Measurements from ENCODE around the gene MYDGF. TPM values are rescaled to one million over a fixed set of nuclear protein-coding genes. Genes with fewer than 3 reads are reported as not detected.

Gene MYDGF
- total RNA-seq, 1 donor from 2014 or later = 51.2 TPM

GRCh38 chr19:4660181-4660791 lies 9.9 kb downstream of the MYDGF start:
- no peak overlapping the region for H3K4me3 Mint-ChIP-seq
- H3K36me3 Mint-ChIP-seq = peaks cover 24% of the 10 kb centered on the region
- no peaks in the 10 kb centered on the region for H3K27me3 Mint-ChIP-seq (ENCODE audit: low read depth)
- DNase-seq (ENCODE audit: low spot score in 2 of 2, unreplicated experiment in 2 of 2) = no peak
- TF ChIP-seq CTCF (IDR thresholded peaks at IDR 0.05; ENCODE audit: unreplicated experiment) = no peak
- H3K4me1 Mint-ChIP-seq = no peaks in the 10 kb centered on the region
- no peaks in the 10 kb centered on the region for H3K9me3 Mint-ChIP-seq
- H3K27ac Mint-ChIP-seq = no peak overlapping the region

- Mint-ChIP-seq H3K9me3 (no peaks in the 10 kb centered on the region), H3K4me3 (no peak overlapping the region), H3K27ac (no peak overlapping the region)
Observed at GRCh38 chr19:4657835-4658234, 12.3 kb downstream of the MYDGF start.

GRCh38 chr19:4657262-4657661 lies 12.9 kb downstream of the MYDGF start:
- no peaks in the 10 kb centered on the region for H3K27me3 Mint-ChIP-seq (ENCODE audit: low read depth)
- no peaks in the 10 kb centered on the region for H3K4me1 Mint-ChIP-seq
- TF ChIP-seq CTCF (IDR thresholded peaks at IDR 0.05; ENCODE audit: unreplicated experiment) = no peak

More at GRCh38 chr19:4657835-4658234, 12.3 kb downstream of the MYDGF start:
- H3K36me3 Mint-ChIP-seq = peaks cover 32% of the 10 kb centered on the region
- no peak for DNase-seq (ENCODE audit: low spot score in 2 of 2, unreplicated experiment in 2 of 2)
- no peaks in the 10 kb centered on the region for H3K27me3 Mint-ChIP-seq (ENCODE audit: low read depth)
- H3K4me1 Mint-ChIP-seq = no peaks in the 10 kb centered on the region
- TF ChIP-seq CTCF (IDR thresholded peaks at IDR 0.05; ENCODE audit: unreplicated experiment) = no peak

GRCh38 chr19:4656102-4656501 lies 14.0 kb downstream of the MYDGF start:
- TF ChIP-seq CTCF (IDR thresholded peaks at IDR 0.05; ENCODE audit: unreplicated experiment) = no peak
- Mint-ChIP-seq H3K27me3 (ENCODE audit: low read depth) (no peaks in the 10 kb centered on the region), H3K9me3 (no peaks in the 10 kb centered on the region), H3K27ac (no peak overlapping the region), H3K4me3 (no peak overlapping the region), H3K36me3 (peaks cover 28% of the 10 kb centered on the region), H3K4me1 (no peaks in the 10 kb centered on the region)
- no peak for DNase-seq (ENCODE audit: low spot score in 2 of 2, unreplicated experiment in 2 of 2)

More at GRCh38 chr19:4657262-4657661, 12.9 kb downstream of the MYDGF start:
- Mint-ChIP-seq H3K27ac (no peak overlapping the region), H3K4me3 (no peak overlapping the region), H3K36me3 (peaks cover 32% of the 10 kb centered on the region), H3K9me3 (no peaks in the 10 kb centered on the region)
- no peak for DNase-seq (ENCODE audit: low spot score in 2 of 2, unreplicated experiment in 2 of 2)

GRCh38 chr19:4654437-4655361 lies 15.4 kb downstream of the MYDGF start:
- peaks cover 21% of the 10 kb centered on the region for H3K36me3 Mint-ChIP-seq
- no peaks in the 10 kb centered on the region for H3K27me3 Mint-ChIP-seq (ENCODE audit: low read depth)
- DNase-seq (ENCODE audit: low spot score in 2 of 2, unreplicated experiment in 2 of 2) = no peak
- no peak overlapping the region for H3K27ac Mint-ChIP-seq
- H3K4me3 Mint-ChIP-seq = no peak overlapping the region
- H3K9me3 Mint-ChIP-seq = no peaks in the 10 kb centered on the region
- no peak for TF ChIP-seq CTCF (IDR thresholded peaks at IDR 0.05; ENCODE audit: unreplicated experiment)
- H3K4me1 Mint-ChIP-seq = no peaks in the 10 kb centered on the region

All from mesothelial cell of epicardium (in vitro differentiated cells).